SK-N-SH (cell line): Measurements from ENCODE around the gene CEACAM8.

ENCODE experiments used
- CTCF ChIP-seq: fragments of 200-600 bp; sonication (generic); IDR thresholded peaks from 2 replicates; pipeline ENCODE4 v1.6.1; 2017; ENCODE audit warnings: antibody characterized with exemption, mild to moderate bottlenecking, moderate library complexity
- EZH2phosphoT487 ChIP-seq: fragments of 200-600 bp; sonication (generic); IDR thresholded peaks from 2 replicates; pipeline ENCODE4 v1.6.1; 2017; ENCODE audit warnings: low read depth, mixed run types, mild to moderate bottlenecking, antibody characterized with exemption, moderate library complexity, borderline replicate concordance
- PBX3 ChIP-seq: IDR thresholded peaks from 2 replicates; pipeline ENCODE4; 2012

GRCh38 chr19:42538841-42539709 is 55.6 kb downstream of the CEACAM8 start:
- no peak for TF ChIP-seq CTCF
- no peak for TF ChIP-seq PBX3
- no peak for TF ChIP-seq EZH2phosphoT487
